GM21367 (cell line): ENCODE data around the gene PSMB7.
"Not testable (repeated sequence)": the region's sequence is repeated elsewhere in the genome, so short reads cannot be mapped to it uniquely, and the experiment has no call there.

Experiments
- ATAC-seq: cut with Tn5 transposase; IDR thresholded peaks from one replicate; pipeline ENCODE4 v1.9.1; 2021; ENCODE audit not compliant: unreplicated experiment

The PSMB7 gene

GRCh38 chr9:124443625-124444024 is 28.4 kb upstream of the PSMB7 start:
- no peak for ATAC-seq

GRCh38 chr9:124442826-124443225 is 27.6 kb upstream of the PSMB7 start:
- ATAC-seq, result no peak

- no peak for ATAC-seq
Observed at GRCh38 chr9:124442379-124442778, 27.1 kb upstream of the PSMB7 start.

GRCh38 chr9:124441291-124441690 is 26.0 kb upstream of the PSMB7 start:
- ATAC-seq, result no peak

- no peak for ATAC-seq
Observed at GRCh38 chr9:124440786-124441185, 25.5 kb upstream of the PSMB7 start.

- ATAC-seq, result no peak
Observed at GRCh38 chr9:124439686-124440243, 24.5 kb upstream of the PSMB7 start.

- no peak for ATAC-seq
Observed at GRCh38 chr9:124439086-124439485, 23.8 kb upstream of the PSMB7 start.

- no peak for ATAC-seq
Observed at GRCh38 chr9:124438091-124438490, 22.8 kb upstream of the PSMB7 start.

- ATAC-seq, result no peak
Observed at GRCh38 chr9:124437086-124437485, 21.8 kb upstream of the PSMB7 start.

GRCh38 chr9:124436320-124436719 is 21.1 kb upstream of the PSMB7 start:
- no peak for ATAC-seq

- no peak for ATAC-seq
Observed at GRCh38 chr9:124429530-124429867, 14.3 kb upstream of the PSMB7 start.

GRCh38 chr9:124428751-124429529 is 13.7 kb upstream of the PSMB7 start:
- ATAC-seq, result no peak

- no peak for ATAC-seq
Observed at GRCh38 chr9:124427281-124427680, 12.0 kb upstream of the PSMB7 start.

GRCh38 chr9:124426361-124426760 is 11.1 kb upstream of the PSMB7 start:
- no peak for ATAC-seq

- not testable (repeated sequence) for ATAC-seq
Observed at GRCh38 chr9:124425733-124426132, 10.5 kb upstream of the PSMB7 start.

GRCh38 chr9:124423591-124423990 is 8.3 kb upstream of the PSMB7 start:
- no peak for ATAC-seq

GRCh38 chr9:124423155-124423554 is 7.9 kb upstream of the PSMB7 start:
- no peak for ATAC-seq

- ATAC-seq, result no peak
Observed at GRCh38 chr9:124420991-124421543, 5.8 kb upstream of the PSMB7 start.

- no peak for ATAC-seq
Observed at GRCh38 chr9:124419832-124420489, 4.7 kb upstream of the PSMB7 start.

GRCh38 chr9:124415852-124416484 is 726 bp upstream of the PSMB7 start:
- no peak for ATAC-seq

GRCh38 chr9:124414612-124415011 is 630 bp downstream of the PSMB7 start:
- no peak for ATAC-seq

GRCh38 chr9:124412228-124412575 is 3.0 kb downstream of the PSMB7 start:
- no peak for ATAC-seq
